Stomach (tissue), 9 donors: ENCODE measurements around the gene SEC22C. TPM values are rescaled to one million over a fixed set of nuclear protein-coding genes. Genes with fewer than 3 reads are reported as not detected.

Experiments used
- DNase-seq, 2 donors: peaks; one replicate each; pipeline versions ENCODE4 v3.0.0 to v3.0.0-alpha.2; 2013 to 2019
- H3K27ac ChIP-seq, 5 donors: fragments of 200-600 bp in 4 of 5; sonication (generic) in 4 of 5; one replicate each; pipeline ENCODE4 v1.5.1; 2013 to 2019; ENCODE audit warnings: mild to moderate bottlenecking in 1 of 5, moderate library complexity in 1 of 5
- H3K27me3 ChIP-seq, 3 donors: fragments of 200-600 bp; sonication (generic); one replicate each; pipeline ENCODE4 v1.5.1; 2017 to 2019; ENCODE audit warnings: mixed run types in 1 of 3
- H3K36me3 ChIP-seq, 4 donors: fragments of 200-600 bp; sonication (generic); 1 replicate in 3 of 4; 2 replicates in 1 of 4; pipeline ENCODE4 v1.5.1; 2016 to 2019
- H3K4me1 ChIP-seq, 4 donors: fragments of 200-600 bp; sonication (generic); one replicate each; pipeline ENCODE4 v1.5.1; 2016 to 2019
- H3K4me3 ChIP-seq, 4 donors: fragments of 200-600 bp; sonication (generic) in 3 of 4; one replicate each; pipeline ENCODE4 v1.5.1; 2016 to 2019; ENCODE audit warnings: mild to moderate bottlenecking in 1 of 4
- H3K9me3 ChIP-seq, 4 donors: fragments of 200-600 bp; sonication (generic); one replicate each; pipeline ENCODE4 v1.5.1; 2016 to 2019
- CTCF ChIP-seq, 7 experiments: fragments of 450-650 bp in 4 of 7; fragments of 200-600 bp in 3 of 7; sonication (generic) in 3 of 7; IDR thresholded peaks; one replicate each; pipeline ENCODE4 v1.5.1; 2016 to 2019; ENCODE audit warnings: antibody characterized with exemption in 7 of 7, control low read depth in 2 of 7, mild to moderate bottlenecking in 1 of 7
- EP300 ChIP-seq: sonication (generic); formaldehyde crosslinking; IDR thresholded peaks from one replicate; pipeline ENCODE4 v1.6.1; 2017; ENCODE audit warnings: antibody characterized with exemption
- POLR2A ChIP-seq, 4 donors: fragments of 450-650 bp; IDR thresholded peaks; one replicate each; pipeline ENCODE4 v1.6.1; 2016; ENCODE audit warnings: antibody characterized with exemption in 4 of 4, control low read depth in 2 of 4, mild to moderate bottlenecking in 1 of 4, moderate library complexity in 1 of 4
- POLR2AphosphoS5 ChIP-seq, 3 donors: sonication (generic); formaldehyde crosslinking; IDR thresholded peaks; one replicate each; pipeline ENCODE4 v1.6.1; 2016; ENCODE audit warnings: antibody characterized with exemption in 3 of 3
- WGBS, 5 donors: extraction: QIAGEN DNeasy Blood & Tissue Kit in 3 of 5; methylation state at CpG; one replicate each; pipeline versions ENCODE4 v1.1.5 to v1.1.7; 2013 to 2018; 5-methylcytosine and 5-hydroxymethylcytosine counted together
- intact Hi-C: fragments of 100-400 bp; cut with DNase I; formaldehyde crosslinking; loops from one replicate; pipeline ENCODE4 v1.15.1; 2023; ENCODE audit warnings: low total_unique reads
- polyA plus RNA-seq, 3 donors: library from polyadenylated mRNA; stranded (reverse); fragments of 200-250 nt; gene quantifications; one replicate each; pipeline ENCODE4 v1.2.3, GENCODE V29; 2013
- total RNA-seq, 5 donors: library from RNA; depleted of rRNA; stranded (reverse); fragments of >200 nt; gene quantifications; one replicate each; pipeline versions ENCODE4 v1.1.0 to v1.2.3, GENCODE V29; 2014 to 2016
- donor health status: healthy with polysubstance abuse.
- donor health status: Bipolar disorder and iron deficiency.
- donor health status: healthy.

The SEC22C gene
- total and polyA plus RNA-seq, 8 donors: 9.8 to 64.3 (median 28.9) TPM

DNA sequence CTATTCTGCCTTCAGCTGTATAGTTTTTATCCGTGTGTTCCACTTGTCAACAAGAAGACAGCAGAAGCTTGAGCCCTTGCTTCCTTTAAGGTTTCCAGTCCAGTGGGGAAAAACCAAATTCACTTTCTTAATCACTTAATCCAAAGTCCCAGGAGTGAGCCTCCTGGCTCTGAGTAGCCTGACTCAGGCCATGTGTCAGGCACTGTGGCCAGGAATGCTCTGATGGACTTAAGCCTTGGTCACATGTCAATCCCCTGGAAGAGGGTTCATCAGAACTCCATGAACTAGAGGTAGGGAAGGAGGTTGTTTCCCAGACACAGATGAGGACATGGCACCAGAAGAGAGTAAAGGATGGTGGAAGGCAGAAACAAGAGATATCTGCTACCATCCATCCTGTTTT is 70.6 kb downstream of the SEC22C start:
- H3K27ac ChIP-seq: peak overlapping the region in 1 of 5 donors; percentile 14
- no peak overlapping the region for H3K4me3 ChIP-seq
- no peaks in the 10 kb centered on the region for H3K9me3 ChIP-seq
- TF ChIP-seq EP300 (no peak), POLR2AphosphoS5 (IDR thresholded peaks at IDR 0.05) (no peak), CTCF (IDR thresholded peaks at IDR 0.05) (no peak), POLR2A (IDR thresholded peaks at IDR 0.05) (no peak)
- WGBS, 5 donors: 74 to 89% (median 89%) methylated on average over 1 of the region's 1 CpG
- peaks cover 12 to 51% (median 24%) of the 10 kb centered on the region in 4 donors for H3K4me1 ChIP-seq
- intact Hi-C loops: no loop called here
- no peaks in the 10 kb centered on the region for H3K36me3 ChIP-seq
- no peak for DNase-seq
- no peaks in the 10 kb centered on the region for H3K27me3 ChIP-seq

- intact Hi-C loops: no loop called here
- H3K27me3 ChIP-seq: no peaks in the 10 kb centered on the region
- H3K36me3 ChIP-seq: no peaks in the 10 kb centered on the region
- H3K27ac ChIP-seq: no peak overlapping the region
- H3K9me3 ChIP-seq: no peaks in the 10 kb centered on the region
- DNase-seq: peak in 1 of 2 donors; percentile 51
- H3K4me1 ChIP-seq: peaks cover 12 to 48% (median 17%) of the 10 kb centered on the region in 4 donors
- WGBS, 5 donors: 51 to 74% (median 66%) methylated on average over 4 of the region's 4 CpGs
- no peak overlapping the region for H3K4me3 ChIP-seq
- TF ChIP-seq CTCF (IDR thresholded peaks at IDR 0.05): no peak
- TF ChIP-seq EP300: no peak
- TF ChIP-seq POLR2AphosphoS5 (IDR thresholded peaks at IDR 0.05): no peak
- TF ChIP-seq POLR2A (IDR thresholded peaks at IDR 0.05): no peak
These were observed 71.4 kb downstream of the SEC22C start for GRCh38 chr3:42510325-42510724.

DNA sequence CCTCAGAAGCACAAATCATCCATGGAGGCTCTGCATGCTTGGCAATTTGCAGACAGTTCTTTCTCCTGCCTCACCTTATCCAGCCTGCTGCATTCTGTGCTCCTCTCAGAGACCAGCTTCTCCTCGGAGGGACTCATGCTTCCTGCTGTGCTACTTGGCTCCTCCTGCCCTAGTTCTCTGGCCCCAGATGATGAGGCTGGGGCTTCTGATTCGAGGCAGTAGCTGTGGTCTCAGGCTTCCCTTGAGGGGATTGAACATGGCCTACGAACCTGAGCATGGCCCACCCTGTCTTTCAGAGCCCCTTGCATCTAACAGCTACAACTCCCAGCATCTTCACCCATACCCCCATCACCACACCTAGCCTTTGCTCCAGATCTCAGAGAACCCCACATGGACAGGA is 72.7 kb downstream of the SEC22C start:
- TF ChIP-seq POLR2A (IDR thresholded peaks at IDR 0.05) (no peak), POLR2AphosphoS5 (IDR thresholded peaks at IDR 0.05) (no peak)
- peaks cover 12 to 48% (median 16%) of the 10 kb centered on the region in 4 donors for H3K4me1 ChIP-seq
- WGBS, 5 donors: 68 to 84% (median 79%) methylated on average over 3 of the region's 3 CpGs
- H3K36me3 ChIP-seq: no peaks in the 10 kb centered on the region
- no peaks in the 10 kb centered on the region for H3K9me3 ChIP-seq
- H3K4me3 ChIP-seq: no peak overlapping the region
- no peaks in the 10 kb centered on the region for H3K27me3 ChIP-seq
- no peak for DNase-seq
- intact Hi-C loops: no loop called here
- no peak overlapping the region for H3K27ac ChIP-seq

- no peaks in the 10 kb centered on the region for H3K9me3 ChIP-seq
- no peaks in the 10 kb centered on the region for H3K27me3 ChIP-seq
- peaks cover 12 to 50% (median 16%) of the 10 kb centered on the region in 4 donors for H3K4me1 ChIP-seq
- TF ChIP-seq POLR2A (IDR thresholded peaks at IDR 0.05): no peak
- TF ChIP-seq POLR2AphosphoS5 (IDR thresholded peaks at IDR 0.05): no peak
- no peak for TF ChIP-seq CTCF (IDR thresholded peaks at IDR 0.05)
- TF ChIP-seq EP300: no peak
- no peaks in the 10 kb centered on the region for H3K36me3 ChIP-seq
- no peak overlapping the region for H3K4me3 ChIP-seq
- peak overlapping the region in 1 of 5 donors; percentile 63 for H3K27ac ChIP-seq
- intact Hi-C loops: no loop called here
- WGBS, 5 donors: 64 to 84% (median 74%) methylated on average over 4 of the region's 4 CpGs
- no peak for DNase-seq
These were observed 73.2 kb downstream of the SEC22C start for GRCh38 chr3:42508562-42508961.

DNA sequence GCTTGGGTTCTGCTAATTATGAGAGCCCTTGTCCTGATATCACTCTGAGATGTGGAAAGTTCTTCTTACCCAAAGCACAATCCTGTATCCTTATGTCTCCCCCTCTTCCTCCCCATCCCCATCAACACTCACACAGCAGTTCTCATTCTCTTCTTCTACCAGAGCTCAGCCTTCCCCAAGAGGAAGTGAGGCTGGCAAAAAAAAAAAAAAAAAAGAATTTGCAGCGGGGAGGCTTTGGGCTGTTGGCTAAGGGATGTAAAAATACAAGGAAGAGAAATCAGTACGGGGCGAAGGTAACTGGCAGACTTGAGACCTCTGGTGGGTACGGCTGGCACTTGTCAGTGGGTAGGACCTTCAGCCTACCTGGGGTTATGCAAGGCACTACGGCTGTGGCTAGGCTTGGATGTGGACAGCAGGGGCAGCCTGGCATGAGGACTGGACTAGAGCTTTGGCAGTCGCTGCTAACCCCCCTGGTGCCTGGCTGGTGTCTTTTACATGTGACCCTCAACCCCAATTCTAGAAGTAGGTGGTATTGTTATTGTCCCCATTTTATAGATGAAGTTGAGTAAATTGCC is 73.9 kb downstream of the SEC22C start:
- peaks cover 16 to 57% (median 23%) of the 10 kb centered on the region in 4 donors for H3K4me1 ChIP-seq
- peak in 1 of 2 donors; percentile 50 for DNase-seq

More for the DNA sequence above, 73.9 kb downstream of the SEC22C start:
- intact Hi-C loops: no loop called here
- WGBS, 5 donors: 27 to 50% (median 42%) methylated on average over 6 of the region's 6 CpGs
- no peak overlapping the region for H3K4me3 ChIP-seq
- H3K27me3 ChIP-seq: peaks cover 0 to 5% (median under 1%) of the 10 kb centered on the region in 3 donors
- TF ChIP-seq POLR2A (IDR thresholded peaks at IDR 0.05) (no peak), CTCF (IDR thresholded peaks at IDR 0.05) (no peak), EP300 (no peak), POLR2AphosphoS5 (IDR thresholded peaks at IDR 0.05) (no peak)
- H3K9me3 ChIP-seq: no peaks in the 10 kb centered on the region
- peak overlapping the region in 4 of 5 donors; percentile 20 to 66 (median 56) for H3K27ac ChIP-seq
- H3K36me3 ChIP-seq: no peaks in the 10 kb centered on the region
